ENCODE measurements around the gene MCL1.

Gene MCL1

GRCh38 chr1:150555198-150555970 is 24.0 kb downstream of the MCL1 start:
- no peak for DNase-seq

DNA sequence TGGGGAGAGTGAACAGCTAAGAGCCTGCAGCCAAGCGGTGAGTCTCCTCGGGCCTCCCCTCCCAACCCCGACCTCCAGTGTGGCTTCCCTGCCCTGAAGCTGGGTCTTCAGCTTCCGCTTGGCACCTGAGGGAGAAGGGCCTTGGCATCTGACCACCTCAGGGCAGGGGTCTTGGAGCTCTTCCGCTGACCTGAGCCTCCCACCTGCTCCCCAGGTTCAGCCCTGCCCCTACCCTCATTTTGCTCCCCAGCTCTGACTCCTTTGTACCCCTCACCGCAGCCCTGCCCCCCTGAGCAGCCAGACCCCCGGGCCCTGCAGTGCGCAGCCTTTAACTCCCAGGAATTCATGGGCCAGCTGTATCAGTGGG is 25.3 kb downstream of the MCL1 start:
- DNase-seq: no peak

- DNase-seq: no peak
These were observed 25.9 kb downstream of the MCL1 start for GRCh38 chr1:150553392-150554085.

DNA sequence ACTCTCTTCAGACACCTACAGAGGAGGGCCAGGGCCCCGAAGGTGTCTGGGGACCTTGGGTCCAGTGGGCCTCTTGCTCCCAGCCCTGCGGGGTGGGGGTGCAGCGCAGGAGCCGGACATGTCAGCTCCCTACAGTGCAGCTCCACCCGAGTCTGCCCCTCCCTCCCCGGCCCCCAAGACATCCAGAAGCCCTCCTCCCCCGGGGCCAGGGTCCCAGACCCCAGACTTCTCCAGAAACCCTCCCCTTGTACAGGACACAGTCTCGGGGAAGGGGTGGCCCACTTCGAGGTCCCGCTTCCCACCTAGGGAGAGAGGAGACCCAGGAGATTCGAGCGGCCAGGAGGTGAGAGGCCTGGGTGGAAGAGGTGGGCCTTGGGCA is 26.5 kb downstream of the MCL1 start:
- no peak for DNase-seq

- DNase-seq: peak; percentile 40
These were observed 27.1 kb downstream of the MCL1 start for GRCh38 chr1:150552128-150552910.

- peak; percentile 13 for DNase-seq
These were observed 27.7 kb downstream of the MCL1 start for GRCh38 chr1:150551784-150552127.

GRCh38 chr1:150551051-150551783 is 28.2 kb downstream of the MCL1 start:
- peak; percentile 16 for DNase-seq

- no peak for DNase-seq
These were observed 29.0 kb downstream of the MCL1 start for GRCh38 chr1:150550222-150551050.

- DNase-seq: no peak
These were observed 29.8 kb downstream of the MCL1 start for GRCh38 chr1:150549496-150550221.

DNA sequence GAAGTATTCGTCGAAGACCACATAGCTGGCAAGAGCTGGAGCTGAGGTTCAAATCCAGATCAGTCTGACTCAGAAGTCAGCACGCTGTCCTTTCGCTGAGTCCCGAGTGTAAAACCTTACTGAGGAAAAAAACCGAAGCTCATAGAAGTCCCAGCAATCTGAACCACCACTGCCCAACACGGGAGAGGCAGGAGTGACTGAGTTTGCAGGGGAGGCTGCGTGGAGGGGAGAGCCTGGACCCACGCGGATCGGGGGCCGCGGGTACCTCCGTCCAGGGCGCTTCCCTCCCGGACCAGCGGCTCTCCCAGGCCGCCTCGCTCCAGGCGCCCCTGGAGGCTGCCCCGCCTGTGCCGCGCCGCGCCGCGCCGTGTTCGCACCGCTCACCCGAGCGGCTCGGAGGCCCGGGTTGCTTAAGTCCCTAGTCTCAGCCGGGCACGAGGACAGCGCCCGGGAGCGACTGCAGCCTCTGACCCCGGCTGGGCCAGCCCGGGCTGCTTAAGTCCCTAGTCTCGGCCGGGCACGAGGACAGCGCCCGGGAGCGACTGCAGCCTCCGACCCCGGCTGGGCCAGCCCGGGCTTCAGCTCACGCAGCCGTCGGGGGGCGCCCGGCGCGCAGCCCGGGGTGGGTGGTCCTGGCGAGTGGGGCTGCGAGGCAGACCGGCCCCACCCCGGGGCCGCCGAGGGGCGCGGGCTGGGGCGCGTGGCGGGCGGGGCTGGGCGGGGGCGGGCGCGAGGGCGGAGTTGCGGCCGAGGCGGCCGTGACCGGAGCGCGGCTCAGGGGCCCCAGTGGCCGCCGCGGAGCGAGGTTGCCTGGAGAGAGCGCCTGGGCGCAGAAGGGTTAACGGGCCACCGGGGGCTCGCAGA is 30.5 kb downstream of the MCL1 start, which contains the start of gene ADAMTSL4:
TSS of gene ADAMTSL4 (plus strand) at position 777 of the 864 bp plus-strand sequence. CDS start 2,881 bp downstream, outside the sequence.
- DNase-seq: peak; percentile 40

- no peak for DNase-seq
These were observed 31.1 kb downstream of the MCL1 start for GRCh38 chr1:150548324-150548631.

DNA sequence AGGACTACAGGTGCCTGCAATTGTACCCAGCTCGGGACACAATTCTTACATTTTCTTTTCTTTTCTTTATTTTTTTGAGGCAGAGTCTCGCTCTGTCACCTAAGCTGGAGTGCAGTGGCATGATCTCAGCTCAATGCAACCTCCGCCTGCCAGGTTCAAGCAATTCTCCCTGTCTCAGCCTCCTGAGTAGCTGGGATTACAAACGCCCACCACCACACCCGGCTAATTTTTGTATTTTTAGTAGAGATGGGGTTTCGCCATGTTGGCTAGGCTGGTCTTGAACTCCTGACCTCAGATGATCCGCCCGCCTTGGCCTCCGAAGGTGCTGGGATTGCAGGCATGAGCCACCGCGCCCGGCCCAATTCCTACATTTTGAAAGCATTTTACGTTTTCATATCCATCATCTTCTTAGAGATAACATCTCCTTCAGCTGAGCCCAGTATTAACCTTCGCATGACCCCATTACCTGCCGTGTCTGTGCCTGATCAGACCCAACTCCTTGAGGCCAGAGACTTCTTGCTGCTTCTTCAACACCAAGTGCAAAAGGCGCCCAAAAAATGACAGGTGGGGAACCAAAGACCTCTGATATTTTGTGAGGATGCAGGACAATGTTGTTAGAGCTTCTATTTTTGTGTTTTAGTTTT is 33.0 kb downstream of the MCL1 start:
- DNase-seq: no peak

GRCh38 chr1:150545486-150546032 is 33.9 kb downstream of the MCL1 start:
- DNase-seq: no peak

DNA sequence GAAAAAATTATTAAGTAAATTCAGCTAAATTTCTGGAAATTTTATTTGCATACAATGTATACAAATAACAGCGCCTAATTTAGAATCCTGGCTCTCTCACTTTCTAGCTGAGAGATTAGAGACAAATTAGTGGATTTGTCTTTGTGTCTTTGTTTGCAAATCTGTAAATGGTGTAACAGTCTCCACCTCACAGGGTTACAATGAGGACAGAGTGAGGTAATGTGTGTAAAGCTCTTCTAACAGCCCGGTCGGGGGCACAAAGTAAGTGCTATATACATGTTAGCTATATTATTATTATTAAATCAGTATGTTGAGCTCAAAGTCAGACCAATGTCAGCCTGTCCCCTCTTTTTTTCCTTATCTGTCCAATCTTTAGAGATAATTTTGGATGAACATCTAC is 35.2 kb downstream of the MCL1 start:
- DNase-seq: no peak

DNA sequence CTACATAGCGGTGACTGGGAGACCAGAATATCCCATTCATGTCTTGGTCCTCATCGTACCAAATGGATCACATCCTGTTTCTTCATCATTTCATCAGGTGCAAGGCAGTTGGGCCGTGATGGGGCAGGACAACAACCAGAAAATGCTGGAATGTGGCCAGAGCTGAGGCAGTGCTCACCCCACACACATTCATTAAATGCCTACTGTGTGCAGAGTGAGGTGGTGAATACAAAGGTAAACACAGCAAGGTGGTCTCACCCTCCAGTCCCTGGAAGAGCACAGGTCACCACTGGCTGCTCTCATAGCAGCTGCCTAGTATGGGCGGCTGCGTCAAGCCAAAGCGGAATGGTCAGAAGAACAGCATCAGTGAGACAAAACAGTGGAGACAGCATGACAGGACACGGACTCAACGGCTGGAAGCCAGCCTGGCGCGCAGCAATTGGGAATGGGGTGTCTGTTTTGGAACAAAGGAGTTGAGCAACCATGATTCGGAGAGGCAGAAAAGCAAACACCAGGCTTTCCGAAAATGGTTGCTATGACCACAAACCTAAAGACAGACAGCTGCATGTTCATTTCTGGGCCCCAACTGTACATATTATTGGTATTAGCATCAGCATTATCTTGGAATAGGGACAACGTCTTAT is 35.8 kb downstream of the MCL1 start:
- no peak for DNase-seq

GRCh38 chr1:150537732-150538684 is 41.4 kb downstream of the MCL1 start:
- DNase-seq: no peak

DNA sequence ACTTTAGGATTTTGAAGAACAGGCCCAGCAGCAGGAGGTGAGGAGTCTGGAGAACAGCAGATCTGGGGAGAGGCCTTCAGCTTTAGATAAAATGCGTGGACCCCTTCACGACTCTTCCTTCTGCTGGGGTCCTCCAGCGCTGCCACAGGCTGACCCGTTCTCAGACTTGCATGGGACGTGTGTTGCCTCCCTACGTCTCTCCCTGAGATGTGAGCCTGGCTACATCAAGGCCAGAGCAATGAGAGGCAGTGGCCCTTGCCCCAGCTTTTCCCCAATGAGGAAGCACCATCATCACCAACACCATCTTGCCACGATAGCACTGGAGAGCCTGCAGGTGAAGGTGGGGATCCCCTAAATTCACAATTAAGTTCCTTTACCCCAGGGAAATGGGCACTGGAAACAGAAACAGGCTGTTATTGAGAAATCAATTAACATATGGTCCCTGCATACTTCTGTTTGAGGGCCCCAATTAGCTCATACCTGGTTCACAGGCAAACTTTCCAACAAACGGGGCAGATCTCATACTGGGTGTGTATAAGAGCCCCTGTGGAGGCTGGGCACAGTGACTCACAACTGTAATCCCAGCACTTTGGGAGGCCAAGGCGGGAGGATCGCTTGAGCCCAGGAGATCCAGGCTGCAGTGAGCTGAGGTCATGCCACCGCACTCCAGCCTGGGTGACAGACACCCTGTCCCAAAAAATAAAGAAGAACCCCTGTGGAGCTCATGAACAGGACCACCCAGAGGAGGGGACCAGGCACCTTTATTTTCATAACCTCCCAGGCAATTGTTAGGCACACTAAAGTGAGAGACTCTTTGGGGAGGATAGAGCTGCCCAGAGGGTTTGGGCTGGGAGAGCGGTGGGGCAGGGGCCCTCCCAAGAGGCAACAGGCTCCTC is 42.3 kb downstream of the MCL1 start:
- DNase-seq: no peak

Measured in CD4-positive, alpha-beta T cell treated with Interleukin-12 subunit alpha and Interleukin-12 subunit beta, for 1 hour (primary cell).